K562 (cell line): ENCODE data around the gene PSMD14. TPM values are rescaled to one million over a fixed set of nuclear protein-coding genes. Genes with fewer than 3 reads are reported as not detected.

Experiments
- ATAC-seq: fragments of 200-7000 bp; cut with Tn5 transposase; 3 replicates; pipeline ENCODE4 v1.9.1; 2020; ENCODE audit warnings: moderate library complexity
- BruUV-seq: library from RNA; stranded (reverse); fragments of 400-500 nt; replicated peaks from 2 replicates; lab custom pipeline; 2021; lab: Mats Ljungman, UMichigan
- CTCF ChIA-PET: fragments of 300-600 bp; formaldehyde crosslinking; extraction: SDS; loops from one replicate; lab custom pipeline; 2021; ENCODE audit warnings: low intra/inter-chr PET ratio; lab: Yijun Ruan, JAX
- POLR2A ChIA-PET: fragments of 300-600, 350-650 bp; sonication (Branson Sonifier 250); formaldehyde crosslinking; extraction: SDS; loops from one replicate; lab custom pipeline; 2021; ENCODE audit warnings: antibody characterized with exemption, inconsistent platforms; lab: Yijun Ruan, JAX
- DNase-seq, 4 experiments: peaks; one replicate each; pipeline versions ENCODE4 v3.0.0 to v3.0.0-alpha.2; 2011 to 2018; ENCODE audit warnings: low spot score in 3 of 4, mixed read lengths in 3 of 4; ENCODE audit errors: extremely low read depth in 1 of 4
- FAIRE-seq: peaks from 2 replicates; lab custom pipeline; 2011; peaks lifted over from hg19 to GRCh38; lab: Jason Lieb, UNC
- H2AFZ ChIP-seq: 2 replicates; pipeline ENCODE4 v1.6.0; 2011; ENCODE audit warnings: low read depth, low read length, control low read depth, inconsistent platforms
- H3K27ac ChIP-seq: fragments of 200-600 bp; 3 replicates; pipeline ENCODE4 v1.8.0; 2011; ENCODE audit warnings: low read depth, mild to moderate bottlenecking, control low read depth, inconsistent platforms, low read length, moderate library complexity, mixed read lengths; ENCODE audit errors: extremely low read depth
- H3K27me3 ChIP-seq, 2 experiments: fragments of 300-600 bp in 1 of 2; 2 replicates in 1 of 2; 3 replicates in 1 of 2; pipeline versions ENCODE4 v1.6.0 to v1.8.0; 2011; ENCODE audit warnings: inconsistent platforms in 2 of 2, low read length in 2 of 2, mild to moderate bottlenecking in 1 of 2, mixed read lengths in 1 of 2, moderate library complexity in 1 of 2; ENCODE audit not compliant: control insufficient read depth in 2 of 2, insufficient read depth in 2 of 2
- H3K36me3 ChIP-seq: fragments of 300-600 bp; 3 replicates; pipeline ENCODE4 v1.8.0; 2011; ENCODE audit warnings: mild to moderate bottlenecking, low read length, inconsistent platforms; ENCODE audit not compliant: control insufficient read depth, insufficient read depth
- H3K4me1 ChIP-seq, 2 experiments: fragments of 200-600 bp in 1 of 2; replicated peaks in 1 of 2; 2 replicates in 1 of 2; 3 replicates in 1 of 2; pipeline versions ENCODE4 v1.5.1 to v1.8.0; 2011; ENCODE audit warnings: inconsistent platforms in 2 of 2, low read length in 2 of 2, mild to moderate bottlenecking in 1 of 2, mixed read lengths in 1 of 2, moderate library complexity in 1 of 2; ENCODE audit not compliant: control insufficient read depth in 2 of 2, insufficient read depth in 2 of 2
- H3K4me2 ChIP-seq: 2 replicates; pipeline ENCODE4 v1.6.1; 2011; ENCODE audit warnings: low read length, control low read depth, inconsistent platforms, mixed read lengths; ENCODE audit not compliant: insufficient read depth
- H3K4me3 ChIP-seq: fragments of 200-600 bp; sonication (generic), shearing (Covaris generic); 2 replicates; pipeline ENCODE4 v1.5.1; 2016; ENCODE audit warnings: control low read depth, inconsistent platforms
- H3K79me2 ChIP-seq: fragments of 200-600 bp; 3 replicates; pipeline ENCODE4 v1.8.0; 2011; ENCODE audit warnings: low read length, inconsistent platforms; ENCODE audit not compliant: control insufficient read depth, insufficient read depth
- H3K9ac ChIP-seq, 2 experiments: 2 replicates each; pipeline versions ENCODE4 v1.6.0 to v1.6.1; 2011; ENCODE audit warnings: low read depth in 2 of 2, low read length in 2 of 2, control low read depth in 1 of 2, inconsistent platforms in 1 of 2, mild to moderate bottlenecking in 1 of 2, mixed read lengths in 1 of 2; ENCODE audit not compliant: insufficient read depth in 1 of 2
- H3K9me1 ChIP-seq: one replicate; pipeline ENCODE4 v1.6.0; 2011; ENCODE audit warnings: inconsistent platforms, mild to moderate bottlenecking, low read length, moderate library complexity; ENCODE audit not compliant: control insufficient read depth, insufficient read depth
- H3K9me3 ChIP-seq: replicated peaks from 2 replicates; pipeline ENCODE4 v1.5.1; 2011; ENCODE audit warnings: low read depth, low read length, inconsistent platforms; ENCODE audit not compliant: control insufficient read depth, insufficient read depth
- H4K20me1 ChIP-seq: replicated peaks from 2 replicates; pipeline ENCODE4 v1.6.1; 2011; ENCODE audit warnings: low read length, inconsistent platforms, mixed read lengths; ENCODE audit not compliant: control insufficient read depth, insufficient read depth
- HNRNPL ChIP-seq: fragments of 200-400 bp; formaldehyde crosslinking; IDR thresholded peaks from 2 replicates; pipeline ENCODE4 v1.6.1; 2017; ENCODE audit warnings: low read depth, mild to moderate bottlenecking, low read length
- SMARCA5 ChIP-seq: fragments of 450-650 bp; IDR thresholded peaks from 2 replicates; pipeline ENCODE4 v1.6.1; 2016
- TCF3 ChIP-seq: sonication (generic); formaldehyde crosslinking; IDR thresholded peaks from 2 replicates; pipeline ENCODE4 v1.4.0; 2020; ENCODE audit warnings: mild to moderate bottlenecking, missing genetic modification reagents
- YY1 ChIP-seq, 3 experiments: IDR thresholded peaks; 2 replicates each; pipeline ENCODE4 v1.6.1; 2011; ENCODE audit warnings: low read length in 2 of 3, mild to moderate bottlenecking in 2 of 3, moderate library complexity in 2 of 3, borderline replicate concordance in 1 of 3, control low read depth in 1 of 3, low read depth in 1 of 3; ENCODE audit not compliant: insufficient read depth in 3 of 3, insufficient replicate concordance in 2 of 3, control insufficient read depth in 1 of 3, insufficient read length in 1 of 3; ENCODE audit errors: extremely low read depth in 1 of 3
- ZKSCAN1 ChIP-seq: fragments of 150-350 bp; IDR thresholded peaks from 2 replicates; pipeline ENCODE4 v1.6.1; 2016; ENCODE audit warnings: low read depth, low read length
- ZNF77 ChIP-seq: fragments of 250-450 bp; sonication (Bioruptor Pico); IDR thresholded peaks from 2 replicates; pipeline ENCODE4 v1.5.0; 2020
- WGBS: fragments of 100-300 bp; shearing (Covaris generic); methylation state at CpG from one replicate; pipeline ENCODE4 v1.1.6; 2016; ENCODE audit warnings: low coverage, mixed read lengths; ENCODE audit not compliant: insufficient coverage; ENCODE audit errors: missing lambda C conversion rate; 5-methylcytosine and 5-hydroxymethylcytosine counted together
- in situ Hi-C: fragments of 300-500 bp; cut with MboI; formaldehyde crosslinking; loops from 4 replicates; pipeline ENCODE4 v1.15.0; 2018; ENCODE audit warnings: inconsistent platforms, mixed read lengths
- intact Hi-C: fragments of 100-400 bp; cut with micrococcal nuclease; formaldehyde crosslinking; loops from 2 replicates; pipeline ENCODE4 v1.14.2; 2022
- polyA plus RNA-seq, 8 experiments: library from polyadenylated mRNA; depleted of rRNA in 4 of 8; stranded (reverse) in 5 of 8; unstranded in 3 of 8; fragments of >200 nt; fragmentation: Nextera tagmentation in 2 of 8; fragmentation: Illumina TruSeq in 1 of 8; extraction: Ambion mirVana in 2 of 8; extraction: Trizol in 1 of 8; gene quantifications; 2 replicates each; pipeline versions ENCODE4 v1.2.1 to v1.2.3, GENCODE V29; 2011 to 2014; ENCODE audit warnings: inconsistent platforms in 1 of 8, missing spikeins in 1 of 8
- total RNA-seq, 7 experiments: library from RNA; depleted of rRNA in 6 of 7; stranded (reverse); fragments of >200 nt in 6 of 7; fragmentation: Illumina TruSeq in 2 of 7; extraction: Trizol in 2 of 7; gene quantifications; 2 replicates each; pipeline versions ENCODE4 v1.2.1 to v1.2.3, GENCODE V29; 2011 to 2021; ENCODE audit warnings: low replicate concordance in 1 of 7
- TF ChIP-seq, protein P1 (sequence below): fragments of 450-650 bp; IDR thresholded peaks from 2 replicates; pipeline ENCODE4 v1.6.1; 2018; ENCODE audit warnings: mild to moderate bottlenecking, low read depth; ENCODE audit not compliant: partially characterized antibody
- TF ChIP-seq, protein P2 (sequence below): fragments of 250-450 bp; sonication (Bioruptor Pico); IDR thresholded peaks from 2 replicates; pipeline ENCODE4 v1.5.0; 2021; ENCODE audit warnings: mild to moderate bottlenecking, moderate library complexity

Gene PSMD14
- total and polyA plus RNA-seq, 9 of the 15 experiments (the other 6 are each of a cell fraction or from before 2014, with no cell fraction given) = 151 to 515 (median 228) TPM

DNA sequence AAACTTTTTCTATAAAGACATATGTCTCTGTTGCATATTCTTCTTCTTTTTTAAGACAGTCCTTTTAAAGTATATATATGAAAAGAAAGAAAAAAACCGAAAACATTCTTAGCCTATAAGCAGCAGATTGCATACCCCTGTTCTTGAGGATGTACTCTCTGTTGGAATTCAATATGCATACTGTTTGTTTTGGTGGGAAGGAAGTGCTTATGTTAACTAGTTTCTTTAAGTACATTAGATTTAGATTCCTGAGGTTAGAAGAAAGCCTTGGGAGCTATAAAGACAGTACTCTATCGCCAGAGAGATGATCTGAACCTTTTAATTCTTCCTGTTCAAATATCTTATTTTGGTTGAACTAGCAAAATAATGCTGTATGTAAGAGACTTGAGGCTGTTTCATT lies 61.1 kb downstream of the PSMD14 start:
- H3K4me1 ChIP-seq = no peaks in the 10 kb centered on the region
- no TSS peak for BruUV-seq

More for the DNA sequence above, 61.1 kb downstream of the PSMD14 start:
- no peak overlapping the region for H3K9ac ChIP-seq
- ChIA-PET CTCF (no interaction called here), POLR2A (interaction anchor here (1.9 kb wide), 1 partner anchor 10 kb away, joined by 5 read pairs; no protein-coding TSS in a partner anchor)
- peaks cover 29% of the 10 kb centered on the region for H3K79me2 ChIP-seq
- H3K4me3 ChIP-seq = no peak overlapping the region
- FAIRE-seq = no peak
- no peak overlapping the region for H3K27ac ChIP-seq
- TF ChIP-seq, protein P1, sequence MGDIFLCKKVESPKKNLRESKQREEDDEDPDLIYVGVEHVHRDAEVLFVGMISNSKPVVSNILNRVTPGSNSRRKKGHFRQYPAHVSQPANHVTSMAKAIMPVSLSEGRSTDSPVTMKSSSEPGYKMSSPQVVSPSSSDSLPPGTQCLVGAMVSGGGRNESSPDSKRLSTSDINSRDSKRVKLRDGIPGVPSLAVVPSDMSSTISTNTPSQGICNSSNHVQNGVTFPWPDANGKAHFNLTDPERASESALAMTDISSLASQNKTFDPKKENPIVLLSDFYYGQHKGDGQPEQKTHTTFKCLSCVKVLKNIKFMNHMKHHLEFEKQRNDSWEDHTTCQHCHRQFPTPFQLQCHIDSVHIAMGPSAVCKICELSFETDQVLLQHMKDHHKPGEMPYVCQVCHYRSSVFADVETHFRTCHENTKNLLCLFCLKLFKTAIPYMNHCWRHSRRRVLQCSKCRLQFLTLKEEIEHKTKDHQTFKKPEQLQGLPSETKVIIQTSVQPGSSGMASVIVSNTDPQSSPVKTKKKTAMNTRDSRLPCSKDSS = no peak
- TF ChIP-seq SMARCA5 (no peak), ZNF77 (CRISPR knock-in tag) (no peak), TCF3 (CRISPR knock-in tag) (no peak), HNRNPL (no peak), YY1 (IDR thresholded peaks at IDR 0.05; ENCODE audit: borderline replicate concordance in 1 of 3, control insufficient read depth in 1 of 3, extremely low read depth in 1 of 3, insufficient read depth in 3 of 3, insufficient read length in 1 of 3, insufficient replicate concordance in 2 of 3, low read depth in 1 of 3, low read length in 2 of 3) (no peak), ZKSCAN1 (no peak)
- TF ChIP-seq, protein P2, sequence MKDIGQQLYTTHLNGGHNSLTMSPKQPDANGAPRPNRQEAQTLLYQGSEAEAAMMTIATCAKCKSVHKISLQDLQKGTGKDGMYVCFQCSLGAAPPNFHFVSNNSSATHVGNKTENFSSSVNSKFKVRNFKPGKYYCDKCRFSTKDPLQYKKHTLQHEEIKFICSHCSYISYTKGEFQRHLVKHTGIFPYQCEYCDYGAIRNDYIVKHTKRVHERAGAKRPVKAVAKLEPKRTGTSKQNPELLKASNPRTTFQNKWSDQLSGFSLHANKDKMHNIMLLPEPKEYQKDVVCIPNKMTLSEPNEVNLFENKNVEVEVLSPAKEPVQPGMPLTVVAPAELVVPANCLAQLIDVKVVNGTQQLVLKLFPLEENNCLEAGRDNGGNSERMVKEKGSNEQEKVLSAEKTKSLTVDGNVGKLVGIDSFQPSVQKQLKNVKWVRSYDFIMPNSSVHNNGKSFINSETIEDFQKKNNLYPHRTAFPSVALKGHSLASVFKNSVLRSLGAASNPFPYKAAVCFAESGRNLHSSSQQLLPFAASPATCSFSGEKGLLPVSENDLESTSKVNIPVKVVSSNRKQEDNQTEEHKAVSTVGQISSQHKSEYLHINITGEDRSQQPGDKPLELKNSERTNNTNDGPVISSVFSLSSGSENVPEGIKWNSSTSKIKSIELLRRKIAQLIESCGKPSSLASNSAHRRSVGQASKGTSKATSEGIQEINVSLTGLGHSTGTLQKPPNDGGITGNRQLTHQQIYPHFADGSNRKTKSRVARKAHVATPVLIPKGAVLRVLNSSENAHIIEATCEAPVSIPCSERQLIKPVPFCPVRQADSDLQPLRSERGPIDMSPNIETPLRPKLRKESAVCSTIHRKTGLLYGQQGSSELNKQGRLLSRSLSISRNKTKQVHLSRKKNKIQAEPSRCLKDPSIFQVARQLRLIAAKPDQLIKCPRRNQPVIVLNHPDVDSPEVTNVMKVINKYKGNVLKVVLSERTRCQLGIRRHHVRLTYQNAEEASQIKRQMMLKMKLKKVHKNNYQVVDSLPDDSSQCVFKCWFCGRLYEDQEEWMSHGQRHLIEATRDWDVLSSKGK (CRISPR knock-in tag) = no peak
- WGBS = 98% methylated on average over 2 of the region's 2 CpGs
- H3K4me2 ChIP-seq = no peak overlapping the region
- intact Hi-C loops = no loop called here
- DNase-seq = no peak
- H4K20me1 ChIP-seq = no peaks in the 10 kb centered on the region
- no peaks in the 10 kb centered on the region for H3K9me1 ChIP-seq
- no peak overlapping the region for H2AFZ ChIP-seq
- no peaks in the 10 kb centered on the region for H3K9me3 ChIP-seq
- no peaks in the 10 kb centered on the region for H3K27me3 ChIP-seq
- ATAC-seq = no peak
- peaks cover 58% of the 10 kb centered on the region for H3K36me3 ChIP-seq
- in situ Hi-C loops = no loop called here
